Mesenchymal stem cell (in vitro differentiated cells and primary cell): ENCODE data around the gene ZNF200.
"Not testable (repeated sequence)": the region's sequence is repeated elsewhere in the genome, so short reads cannot be mapped to it uniquely, and the experiment has no call there.

Source experiments
- DNase-seq: peaks from one replicate; pipeline ENCODE4 v3.0.0-alpha.2; 2013
- H2AFZ ChIP-seq: one replicate; pipeline ENCODE4 v1.6.1; 2013; ENCODE audit warnings: low read depth, mild to moderate bottlenecking, control low read depth, inconsistent platforms, low read length, moderate library complexity
- H2AK5ac ChIP-seq: 2 replicates; pipeline ENCODE4 v1.6.1; 2013; ENCODE audit warnings: low read length, moderate library complexity, mild to moderate bottlenecking, inconsistent platforms; ENCODE audit not compliant: severe bottlenecking
- H2BK120ac ChIP-seq: one replicate; pipeline ENCODE4 v1.6.1; 2013; ENCODE audit warnings: low read depth, mild to moderate bottlenecking, inconsistent platforms, low read length, moderate library complexity
- H2BK12ac ChIP-seq, 2 experiments: one replicate each; pipeline ENCODE4 v1.6.1; 2013; ENCODE audit warnings: inconsistent platforms in 2 of 2, low read length in 2 of 2, mild to moderate bottlenecking in 2 of 2, moderate library complexity in 2 of 2, control low read depth in 1 of 2
- H2BK15ac ChIP-seq: one replicate; pipeline ENCODE4 v1.6.1; 2013; ENCODE audit warnings: mild to moderate bottlenecking, low read depth, inconsistent platforms; ENCODE audit not compliant: poor library complexity, severe bottlenecking
- H2BK5ac ChIP-seq: 2 replicates; pipeline ENCODE4 v1.6.1; 2013; ENCODE audit warnings: low read depth, mild to moderate bottlenecking, low read length, control low read depth, inconsistent platforms; ENCODE audit not compliant: poor library complexity, severe bottlenecking
- H3K14ac ChIP-seq, 2 experiments: one replicate each; pipeline ENCODE4 v1.6.1; 2013; ENCODE audit warnings: inconsistent platforms in 2 of 2, low read length in 2 of 2, control low read depth in 1 of 2, mild to moderate bottlenecking in 1 of 2, moderate library complexity in 1 of 2
- H3K18ac ChIP-seq, 2 experiments: one replicate each; pipeline ENCODE4 v1.6.1; 2013; ENCODE audit warnings: inconsistent platforms in 2 of 2, low read length in 2 of 2, control low read depth in 1 of 2, low read depth in 1 of 2, mild to moderate bottlenecking in 1 of 2
- H3K23ac ChIP-seq, 2 experiments: one replicate each; pipeline ENCODE4 v1.6.1; 2013; ENCODE audit warnings: inconsistent platforms in 2 of 2, low read length in 2 of 2, mild to moderate bottlenecking in 2 of 2, moderate library complexity in 2 of 2, control low read depth in 1 of 2
- H3K27ac ChIP-seq: 2 replicates; pipeline ENCODE4 v1.5.1; 2013; ENCODE audit warnings: mild to moderate bottlenecking, moderate library complexity, low read length, control low read depth, inconsistent platforms; ENCODE audit not compliant: poor library complexity, severe bottlenecking
- H3K27me3 ChIP-seq, 2 experiments: 2 replicates each; pipeline versions ENCODE4 v1.6.1 to v1.7.0; 2013; ENCODE audit warnings: low read length in 2 of 2, mild to moderate bottlenecking in 2 of 2, moderate library complexity in 2 of 2, control low read depth in 1 of 2, inconsistent platforms in 1 of 2; ENCODE audit not compliant: control insufficient read depth in 1 of 2, insufficient read depth in 1 of 2
- H3K36me3 ChIP-seq, 2 experiments: 2 replicates each; pipeline versions ENCODE4 v1.6.1 to v1.7.0; 2013; ENCODE audit warnings: low read length in 2 of 2, control low read depth in 1 of 2, inconsistent platforms in 1 of 2, low read depth in 1 of 2, mild to moderate bottlenecking in 1 of 2; ENCODE audit not compliant: insufficient read depth in 2 of 2, control insufficient read depth in 1 of 2
- H3K4ac ChIP-seq, 2 experiments: one replicate each; pipeline ENCODE4 v1.6.1; 2013; ENCODE audit warnings: inconsistent platforms in 2 of 2, low read length in 2 of 2, mild to moderate bottlenecking in 2 of 2, moderate library complexity in 2 of 2, control low read depth in 1 of 2, low read depth in 1 of 2
- H3K4me1 ChIP-seq: 2 replicates; pipeline ENCODE4 v1.6.1; 2013; ENCODE audit warnings: low read depth, low read length, control low read depth; ENCODE audit not compliant: control insufficient read depth, insufficient read depth
- H3K4me2 ChIP-seq: 2 replicates; pipeline ENCODE4 v1.6.1; 2013; ENCODE audit warnings: low read length, mild to moderate bottlenecking, inconsistent platforms; ENCODE audit not compliant: poor library complexity, severe bottlenecking
- H3K4me3 ChIP-seq, 2 experiments: 2 replicates each; pipeline versions ENCODE4 v1.5.1 to v1.7.0; 2013; ENCODE audit warnings: low read length in 2 of 2, mild to moderate bottlenecking in 2 of 2, control low read depth in 1 of 2, low read depth in 1 of 2; ENCODE audit not compliant: insufficient read depth in 1 of 2
- H3K79me1 ChIP-seq: replicated peaks from 2 replicates; pipeline ENCODE4 v1.6.1; 2013; ENCODE audit warnings: mild to moderate bottlenecking, control low read depth, low read length, inconsistent platforms; ENCODE audit not compliant: poor library complexity, severe bottlenecking
- H3K9ac ChIP-seq: 2 replicates; pipeline ENCODE4 v1.7.0; 2013; ENCODE audit warnings: mild to moderate bottlenecking, low read length, moderate library complexity
- H3K9me3 ChIP-seq: 2 replicates; pipeline ENCODE4 v1.7.0; 2013; ENCODE audit warnings: mild to moderate bottlenecking, low read length; ENCODE audit not compliant: control insufficient read depth
- H4K8ac ChIP-seq: one replicate; pipeline ENCODE4 v1.6.1; 2013; ENCODE audit warnings: inconsistent platforms, mild to moderate bottlenecking, low read length, moderate library complexity
- H4K91ac ChIP-seq: one replicate; pipeline ENCODE4 v1.6.1; 2013; ENCODE audit warnings: mild to moderate bottlenecking, low read length, inconsistent platforms
- WGBS: methylation state at CpG from one replicate; pipeline ENCODE4 v1.1.7; 2013; ENCODE audit warnings: mixed read lengths; 5-methylcytosine and 5-hydroxymethylcytosine counted together

Gene ZNF200

DNA sequence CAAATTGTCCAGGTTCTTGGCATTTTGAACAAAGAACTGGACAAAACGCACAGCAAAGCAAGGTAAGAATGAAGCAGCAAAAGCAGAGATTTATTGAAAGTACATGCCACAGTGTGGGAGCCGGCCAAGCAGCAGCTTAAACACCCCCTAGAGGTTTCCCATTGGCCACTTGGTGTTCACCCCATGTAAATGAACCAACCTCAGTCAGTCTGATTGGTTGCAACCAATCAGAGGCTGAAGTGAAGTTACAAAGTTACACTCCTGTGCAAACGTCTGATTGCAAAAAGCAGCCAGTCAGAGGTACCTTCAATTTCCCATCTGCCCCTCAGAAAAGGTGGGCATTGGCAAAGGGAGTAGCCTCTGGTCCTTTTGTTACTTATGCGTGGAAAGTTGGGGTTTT, 39.5 kb upstream of the ZNF200 start:
- Histone ChIP-seq H3K27me3 (peaks cover 0 to 21% of the 10 kb centered on the region in 2 experiments), H4K91ac (no peak overlapping the region), H3K4ac (no peak overlapping the region), H3K4me3 (no peak overlapping the region), H3K4me1 (no peaks in the 10 kb centered on the region), H2BK12ac (no peak overlapping the region), H2BK120ac (no peak overlapping the region), H3K14ac (no peak overlapping the region), H4K8ac (no peak overlapping the region), H2BK15ac (no peak overlapping the region), H3K18ac (no peak overlapping the region), H2BK5ac (no peak overlapping the region), H3K9ac (no peak overlapping the region), H2AK5ac (no peak overlapping the region), H3K4me2 (no peak overlapping the region), H3K9me3 (no peaks in the 10 kb centered on the region), H3K79me1 (no peaks in the 10 kb centered on the region), H3K36me3 (no peaks in the 10 kb centered on the region), H3K23ac (no peak overlapping the region), H3K27ac (no peak overlapping the region), H2AFZ (no peak overlapping the region)
- WGBS, result 68% methylated on average over 4 of the region's 4 CpGs
- DNase-seq, result no peak

DNA sequence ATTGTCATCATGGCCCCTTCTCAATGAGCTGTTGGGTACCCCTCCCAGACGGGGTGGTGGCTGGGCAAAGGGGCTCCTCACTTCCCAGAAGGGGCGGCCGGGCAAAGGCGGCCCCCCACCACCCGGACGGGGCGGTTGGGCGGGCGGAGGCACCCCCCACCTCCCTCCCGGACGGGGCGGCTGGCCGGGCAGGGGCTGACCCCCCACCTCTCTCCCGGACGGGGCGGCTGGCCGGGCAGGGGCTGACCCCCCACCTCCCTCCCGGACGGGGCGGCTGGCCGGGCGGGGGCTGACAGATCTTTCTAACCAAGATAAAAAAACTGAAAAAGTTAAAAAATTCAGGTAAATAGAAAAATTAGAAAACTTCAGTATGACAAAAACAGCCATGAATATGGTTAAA, 36.3 kb upstream of the ZNF200 start:
- H2BK15ac ChIP-seq, H3K4me2 ChIP-seq, H3K9ac ChIP-seq, H3K4me1 ChIP-seq, H4K91ac ChIP-seq, H4K8ac ChIP-seq, H3K14ac ChIP-seq, H3K18ac ChIP-seq, DNase-seq, H2BK120ac ChIP-seq, H2AFZ ChIP-seq, H3K79me1 ChIP-seq, H2AK5ac ChIP-seq, H2BK5ac ChIP-seq, H2BK12ac ChIP-seq, H3K4ac ChIP-seq, H3K27ac ChIP-seq, H3K23ac ChIP-seq, H3K9me3 ChIP-seq, H3K4me3 ChIP-seq: not testable (repeated sequence)
- 50% methylated on average over 1 of the region's 22 CpGs for WGBS
- H3K27me3 ChIP-seq, result peaks cover 0 to 12% of the 10 kb centered on the region in 2 experiments
- H3K36me3 ChIP-seq, result peaks cover 0 to 12% of the 10 kb centered on the region in 2 experiments

- not testable (repeated sequence) for H3K27me3 ChIP-seq, H2AFZ ChIP-seq, H2BK12ac ChIP-seq, H3K4ac ChIP-seq, H3K23ac ChIP-seq, H3K14ac ChIP-seq, H3K4me1 ChIP-seq, H2BK5ac ChIP-seq, H2BK120ac ChIP-seq, DNase-seq, H3K27ac ChIP-seq, H3K4me3 ChIP-seq, H3K4me2 ChIP-seq, H2BK15ac ChIP-seq, H3K9me3 ChIP-seq, H3K9ac ChIP-seq, H4K91ac ChIP-seq, H2AK5ac ChIP-seq, H3K79me1 ChIP-seq, H3K18ac ChIP-seq, H4K8ac ChIP-seq
- WGBS, result 100% methylated on average over 1 of the region's 5 CpGs
- H3K36me3 ChIP-seq, result peaks cover 0 to 14% of the 10 kb centered on the region in 2 experiments
Measured at GRCh38 chr16:3270718-3271117, 35.8 kb upstream of the ZNF200 start.

DNA sequence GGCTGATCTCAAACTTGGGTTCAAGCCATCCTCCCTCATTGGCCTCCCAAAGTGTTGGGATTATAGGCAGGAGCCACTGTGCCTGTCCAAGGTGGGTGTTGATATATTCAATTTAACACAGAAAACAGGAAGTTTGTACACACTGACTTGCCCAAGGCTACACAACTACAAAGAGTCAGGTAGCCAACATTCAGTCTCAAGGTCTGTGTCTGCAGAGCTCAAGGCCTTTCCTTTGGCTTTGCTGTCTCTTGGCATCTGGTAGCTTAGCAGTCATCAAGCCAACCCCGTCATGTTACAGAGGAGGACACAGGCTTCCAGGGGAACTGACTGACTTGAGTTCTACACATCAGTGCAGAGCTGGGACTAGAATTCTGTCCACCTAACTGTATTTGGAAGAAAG, 33.3 kb upstream of the ZNF200 start:
- Histone ChIP-seq H3K23ac (no peak overlapping the region), H3K36me3 (peaks cover 0 to 16% of the 10 kb centered on the region in 2 experiments), H2BK12ac (no peak overlapping the region), H2BK120ac (no peak overlapping the region), H3K4me3 (no peak overlapping the region), H3K9ac (no peak overlapping the region), H3K4me2 (no peak overlapping the region), H3K9me3 (no peaks in the 10 kb centered on the region), H3K18ac (no peak overlapping the region), H2AFZ (no peak overlapping the region), H3K27ac (no peak overlapping the region), H4K91ac (no peak overlapping the region), H2BK5ac (no peak overlapping the region), H3K27me3 (no peaks in the 10 kb centered on the region), H3K4me1 (peaks cover 1% of the 10 kb centered on the region), H2AK5ac (no peak overlapping the region), H3K14ac (no peak overlapping the region), H2BK15ac (no peak overlapping the region), H3K4ac (no peak overlapping the region), H3K79me1 (no peaks in the 10 kb centered on the region), H4K8ac (no peak overlapping the region)
- DNase-seq, result no peak
- 68% methylated on average over 1 of the region's 1 CpG for WGBS
